PFSK-1 (cell line): ENCODE measurements around the gene TRMU.

ENCODE experiments used
- POLR2AphosphoS5 ChIP-seq: IDR thresholded peaks from 2 replicates; pipeline ENCODE4 v1.6.1; 2012; ENCODE audit warnings: low read depth, mild to moderate bottlenecking, control low read depth, low read length, moderate library complexity
- REST ChIP-seq, 2 experiments: IDR thresholded peaks; 2 replicates each; pipeline versions ENCODE4 v1.6.1 to v1.8.0; 2011 to 2012; ENCODE audit warnings: low read depth in 2 of 2, low read length in 2 of 2, control low read depth in 1 of 2, inconsistent platforms in 1 of 2, mild to moderate bottlenecking in 1 of 2, moderate library complexity in 1 of 2; ENCODE audit not compliant: insufficient read depth in 1 of 2
- SIN3A ChIP-seq: IDR thresholded peaks from 2 replicates; pipeline ENCODE4 v1.6.1; 2012; ENCODE audit warnings: mild to moderate bottlenecking, low read length, moderate library complexity, borderline replicate concordance; ENCODE audit not compliant: insufficient read depth
- TAF1 ChIP-seq: IDR thresholded peaks from 2 replicates; pipeline ENCODE4 v1.6.1; 2012; ENCODE audit warnings: low read length, control low read depth, borderline replicate concordance; ENCODE audit not compliant: insufficient read depth

DNA sequence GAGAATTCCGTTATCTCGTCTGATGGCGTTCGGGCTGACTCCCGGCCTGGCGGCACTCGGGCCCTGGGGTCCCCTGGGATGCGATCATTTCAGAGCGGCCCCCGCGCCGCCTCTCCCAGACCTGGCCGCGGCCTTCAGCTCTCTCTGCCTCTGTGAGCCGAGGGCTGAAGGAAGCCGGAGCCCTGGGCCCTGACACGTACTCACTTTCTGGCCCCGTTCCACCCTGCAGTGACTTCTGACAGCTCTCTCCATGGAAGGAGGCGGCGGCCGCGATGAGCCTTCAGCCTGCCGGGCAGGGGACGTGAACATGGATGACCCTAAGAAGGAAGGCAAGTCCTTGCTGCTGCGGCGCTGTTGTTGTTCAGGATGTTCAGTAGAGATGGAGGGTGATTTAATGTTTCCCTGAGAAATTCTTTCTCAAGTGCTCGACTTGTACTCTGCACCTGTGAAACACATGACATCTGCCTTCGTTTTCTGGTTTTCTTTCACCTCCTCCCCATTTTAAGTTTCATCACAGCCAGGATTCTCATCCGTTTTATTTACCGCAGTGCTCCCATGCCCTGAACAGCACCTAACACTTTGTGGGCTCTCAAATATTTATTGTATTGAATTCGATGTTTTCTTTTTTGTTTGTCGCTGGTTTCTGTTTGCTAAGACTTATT lies 38.2 kb upstream of the TRMU start:
- no peak for TF ChIP-seq POLR2AphosphoS5
- no peak for TF ChIP-seq REST (IDR thresholded peaks at IDR 0.05; ENCODE audit: insufficient read depth in 1 of 2, low read depth in 2 of 2, low read length in 2 of 2)
- TF ChIP-seq SIN3A: 0 out of 2 replicates have a peak, but pooled peaks have one; percentile 25
- TF ChIP-seq TAF1: no peak
